ENCODE results near the gene TP53I11. TPM values are rescaled to one million over a fixed set of nuclear protein-coding genes. Genes with fewer than 3 reads are reported as not detected.

The TP53I11 gene
- total RNA-seq, 8 experiments from 2014 or later = 2.3 to 51.2 (median 25.2) TPM

DNA sequence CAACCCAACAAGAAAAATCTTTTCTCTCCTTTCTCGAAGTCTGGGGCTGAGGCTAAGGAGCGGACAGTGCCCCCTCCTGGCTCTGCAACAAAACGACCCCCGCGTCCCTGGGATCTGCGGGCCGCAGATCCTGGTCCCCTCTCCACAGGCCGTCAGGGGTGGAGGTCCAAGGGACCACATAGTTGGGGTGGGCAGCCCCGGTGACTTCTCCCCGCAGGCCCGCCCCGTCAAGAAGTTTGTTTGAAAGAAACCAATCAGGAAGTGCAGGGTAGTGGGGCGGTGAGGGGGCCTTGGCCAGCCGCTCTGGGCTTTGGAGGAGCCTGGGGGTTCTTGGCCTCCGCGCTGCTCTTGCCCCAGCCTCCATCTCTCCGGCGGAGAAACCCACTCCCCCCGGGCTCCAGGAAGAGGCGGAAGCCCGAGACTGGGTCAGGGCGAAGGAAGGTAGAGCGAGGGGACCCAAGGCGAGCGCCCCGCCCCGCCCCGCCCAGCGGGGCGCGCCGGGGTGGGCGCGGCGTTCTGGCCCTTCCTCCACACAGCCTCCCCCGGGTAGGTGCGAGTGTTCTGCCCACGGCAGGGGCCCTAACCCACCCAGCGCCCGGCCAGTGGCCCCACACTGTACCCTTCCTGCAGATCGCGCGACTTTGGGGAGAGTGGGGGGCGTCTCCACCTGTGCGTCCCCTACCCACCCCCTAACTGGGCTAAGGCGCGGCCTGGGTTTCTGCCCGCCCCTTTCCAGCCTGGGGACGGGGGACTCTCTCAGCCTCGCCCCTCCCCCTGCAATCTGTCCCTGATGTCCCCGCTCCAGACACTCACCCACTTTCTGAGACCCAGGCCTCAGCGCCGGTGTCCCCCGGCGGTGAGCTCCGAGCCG is 1.3 kb downstream of the TP53I11 start:
- in situ Hi-C loops (cut with MboI; ENCODE audit: low pct_unique_long_range_greater_than_20kb in 2 of 9, low sequenced_read_pairs in 9 of 9, unreplicated experiment in 9 of 9) = loop anchor here in 8 of 9 experiments (25.0 kb wide), 3 partner anchors 338 to 388 kb away; partner anchors contain the start of gene SYT13 (in 4 of the 8)
- Histone ChIP-seq H3K27ac (peak overlapping the region; percentile 85 to 87), H3K4me1 (replicated peaks in 1 of 2) (peaks cover 41 to 49% of the 10 kb centered on the region in 2 donors), H3K4me3 (peak overlapping the region; percentile 58 to 97 (median 72))
- ATAC-seq (replicated peaks in 6 of 8) = peak in 5 of 8 experiments; percentile 37 to 49 (median 44)
- 0 to 14% methylated on average over 1 to 2 of the region's 57 CpGs; no CpG with 5 or more reads in 8 of the 10 experiments for WGBS, 10 experiments

- Histone ChIP-seq H3K27ac (no peak overlapping the region), H3K4me3 (no peak overlapping the region), H3K4me1 (replicated peaks in 1 of 2) (peaks cover 39 to 53% of the 10 kb centered on the region in 2 donors)
- ATAC-seq (replicated peaks in 6 of 8) = no peak
- 83 to 100% (median 95%) methylated on average over 1 to 2 of the region's 3 CpGs; no CpG with 5 or more reads in 6 of the 10 experiments for WGBS, 10 experiments
- in situ Hi-C loops (cut with MboI; ENCODE audit: low pct_unique_long_range_greater_than_20kb in 2 of 9, low sequenced_read_pairs in 9 of 9, unreplicated experiment in 9 of 9) = loop anchor here in 8 of 9 experiments (25.0 kb wide), 3 partner anchors 339 to 389 kb away; partner anchors contain the start of gene SYT13 (in 4 of the 8)
These were observed 2.5 kb downstream of the TP53I11 start for GRCh38 chr11:44948155-44948554.

GRCh38 chr11:44947114-44947513 is 3.6 kb downstream of the TP53I11 start:
- no peak for ATAC-seq (replicated peaks in 6 of 8)
- H3K27ac ChIP-seq = peak overlapping the region; percentile 61 to 80
- in situ Hi-C loops (cut with MboI; ENCODE audit: low pct_unique_long_range_greater_than_20kb in 2 of 9, low sequenced_read_pairs in 9 of 9, unreplicated experiment in 9 of 9) = loop anchor here in 8 of 9 experiments (25.0 kb wide), 3 partner anchors 340 to 390 kb away; partner anchors contain the start of gene SYT13 (in 4 of the 8)
- 27 to 80% (median 60%) methylated on average over 1 to 4 of the region's 9 CpGs; no CpG with 5 or more reads in 5 of the 10 experiments for WGBS, 10 experiments
- H3K4me1 ChIP-seq (replicated peaks in 1 of 2) = peaks cover 39 to 61% of the 10 kb centered on the region in 2 donors
- no peak overlapping the region for H3K4me3 ChIP-seq

GRCh38 chr11:44946263-44946662 is 4.4 kb downstream of the TP53I11 start:
- H3K4me3 ChIP-seq = no peak overlapping the region
- in situ Hi-C loops (cut with MboI; ENCODE audit: low pct_unique_long_range_greater_than_20kb in 2 of 9, low sequenced_read_pairs in 9 of 9, unreplicated experiment in 9 of 9) = loop anchor here in 8 of 9 experiments (25.0 kb wide), 3 partner anchors 341 to 391 kb away; partner anchors contain the start of gene SYT13 (in 4 of the 8)
- ATAC-seq (replicated peaks in 6 of 8) = peak in 7 of 8 experiments; percentile 12 to 76 (median 73)
- peaks cover 39 to 59% of the 10 kb centered on the region in 2 donors for H3K4me1 ChIP-seq (replicated peaks in 1 of 2)
- 7 to 92% (median 20%) methylated on average over 1 to 5 of the region's 12 CpGs; no CpG with 5 or more reads in 7 of the 10 experiments for WGBS, 10 experiments
- peak overlapping the region; percentile 61 to 80 for H3K27ac ChIP-seq

DNA sequence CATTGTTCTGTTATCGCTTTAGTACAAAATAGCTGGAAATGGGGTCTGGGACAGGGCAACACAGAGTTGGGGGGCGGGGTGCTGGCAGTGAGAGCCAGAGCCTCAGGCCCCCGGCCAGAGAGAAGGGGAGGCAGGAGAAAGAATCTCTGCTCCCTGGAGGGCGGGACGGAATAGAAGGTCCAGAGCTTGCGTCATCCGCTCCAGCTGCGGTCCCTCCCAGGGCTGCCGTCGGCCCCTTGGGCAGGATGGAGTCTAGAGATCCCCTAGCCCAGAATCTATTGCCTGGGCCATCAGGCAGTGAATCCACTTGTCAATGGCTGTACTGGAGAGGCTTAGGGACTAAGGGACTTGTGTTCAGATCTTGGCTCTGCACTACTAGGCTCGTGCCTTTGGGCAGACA is 5.0 kb downstream of the TP53I11 start:
- peak overlapping the region; percentile 61 to 80 for H3K27ac ChIP-seq
- 67 to 80% methylated on average over 1 to 4 of the region's 11 CpGs; no CpG with 5 or more reads in 8 of the 10 experiments for WGBS, 10 experiments
- no peak overlapping the region for H3K4me3 ChIP-seq
- in situ Hi-C loops (cut with MboI; ENCODE audit: low pct_unique_long_range_greater_than_20kb in 2 of 9, low sequenced_read_pairs in 9 of 9, unreplicated experiment in 9 of 9) = loop anchor here in 8 of 9 experiments (25.0 kb wide), 3 partner anchors 342 to 392 kb away; partner anchors contain the start of gene SYT13 (in 4 of the 8)
- H3K4me1 ChIP-seq (replicated peaks in 1 of 2) = peaks cover 41 to 58% of the 10 kb centered on the region in 2 donors
- peak in 4 of 8 experiments; percentile 5 to 49 (median 12) for ATAC-seq (replicated peaks in 6 of 8)

GRCh38 chr11:44944853-44945235 is 5.8 kb downstream of the TP53I11 start:
- peak in 5 of 8 experiments; percentile 15 to 39 (median 24) for ATAC-seq (replicated peaks in 6 of 8)

DNA sequence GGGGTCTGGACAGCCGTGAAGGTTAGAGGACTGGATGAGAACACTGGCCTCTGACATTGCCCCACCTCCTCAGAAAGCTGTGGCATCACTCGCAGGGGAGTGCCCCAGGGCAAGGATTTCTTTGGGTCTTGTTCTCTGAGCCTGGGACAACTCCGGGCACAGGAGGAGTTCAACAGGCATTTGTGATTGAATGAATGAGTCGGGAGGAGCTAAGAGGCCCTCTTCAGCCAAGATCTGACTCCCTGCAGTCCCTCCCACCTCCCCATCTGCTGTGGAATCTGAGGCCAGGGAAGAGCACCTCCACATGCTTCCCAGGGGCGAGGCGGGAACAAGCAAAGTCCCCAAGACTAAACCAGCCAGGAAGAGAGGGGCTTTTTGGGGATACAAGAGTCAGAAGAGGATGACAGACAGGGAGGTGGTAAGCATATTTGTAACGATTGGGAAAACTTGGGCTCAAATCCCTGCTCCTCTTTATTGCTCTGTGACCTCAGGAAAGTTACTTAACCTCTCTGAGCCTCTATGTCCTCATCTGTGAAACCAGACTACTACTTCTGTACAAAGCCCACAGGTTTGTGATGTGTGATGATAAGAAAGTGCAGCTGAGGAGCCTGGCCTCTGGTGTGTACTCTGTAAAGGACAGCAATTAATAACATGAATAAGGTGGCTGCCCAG is 6.4 kb downstream of the TP53I11 start:
- in situ Hi-C loops (cut with MboI; ENCODE audit: low pct_unique_long_range_greater_than_20kb in 2 of 9, low sequenced_read_pairs in 9 of 9, unreplicated experiment in 9 of 9) = loop anchor here in 8 of 9 experiments (25.0 kb wide), 3 partner anchors 343 to 393 kb away; partner anchors contain the start of gene SYT13 (in 4 of the 8)

More at GRCh38 chr11:44944853-44945235, 5.8 kb downstream of the TP53I11 start:
- H3K27ac ChIP-seq = peak overlapping the region in 1 of 2 donors; percentile 80
- H3K4me3 ChIP-seq = no peak overlapping the region
- H3K4me1 ChIP-seq (replicated peaks in 1 of 2) = peaks cover 50 to 66% of the 10 kb centered on the region in 2 donors
- in situ Hi-C loops (cut with MboI; ENCODE audit: low pct_unique_long_range_greater_than_20kb in 2 of 9, low sequenced_read_pairs in 9 of 9, unreplicated experiment in 9 of 9) = loop anchor here in 8 of 9 experiments (25.0 kb wide), 3 partner anchors 342 to 392 kb away; partner anchors contain the start of gene SYT13 (in 4 of the 8)
- 40 to 60% methylated on average over 1 of the region's 3 CpGs; no CpG with 5 or more reads in 8 of the 10 experiments for WGBS, 10 experiments

DNA sequence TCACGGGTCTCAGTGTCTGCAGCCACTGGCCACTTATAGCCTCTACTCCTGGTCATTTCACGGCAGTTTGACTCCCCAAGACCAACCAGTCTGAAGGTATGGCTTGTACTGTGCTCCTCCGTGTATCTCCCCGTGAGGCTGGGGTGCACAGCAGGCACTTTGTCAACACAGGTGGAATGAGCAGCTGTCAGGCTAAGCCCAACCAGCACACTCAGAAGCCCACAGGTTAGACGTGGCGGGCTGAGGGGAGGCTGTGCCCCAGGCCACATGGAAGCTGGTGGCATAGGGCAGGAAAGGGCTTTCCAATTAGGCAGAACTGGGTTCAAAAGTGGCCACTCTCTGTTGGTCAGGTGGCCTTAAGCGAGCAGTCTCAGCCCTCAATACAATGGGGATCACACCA is 7.0 kb downstream of the TP53I11 start:
- ATAC-seq (replicated peaks in 6 of 8) = no peak
- in situ Hi-C loops (cut with MboI; ENCODE audit: low pct_unique_long_range_greater_than_20kb in 2 of 9, low sequenced_read_pairs in 9 of 9, unreplicated experiment in 9 of 9) = loop anchor here in 8 of 9 experiments (25.0 kb wide), 3 partner anchors 344 to 394 kb away; partner anchors contain the start of gene SYT13 (in 4 of the 8)
- Histone ChIP-seq H3K4me1 (replicated peaks in 1 of 2) (peaks cover 54 to 71% of the 10 kb centered on the region in 2 donors), H3K27ac (no peak overlapping the region), H3K4me3 (no peak overlapping the region)
- WGBS, 10 experiments = 53 to 100% (median 73%) methylated on average over 1 to 3 of the region's 7 CpGs; no CpG with 5 or more reads in 5 of the 10 experiments

More for the DNA sequence above, 6.4 kb downstream of the TP53I11 start:
- no peak overlapping the region for H3K4me3 ChIP-seq
- H3K27ac ChIP-seq = peak overlapping the region in 1 of 2 donors; percentile 7
- H3K4me1 ChIP-seq (replicated peaks in 1 of 2) = peaks cover 53 to 72% of the 10 kb centered on the region in 2 donors
- WGBS, 10 experiments = 14 to 80% (median 25%) methylated on average over 1 to 5 of the region's 7 CpGs; no CpG with 5 or more reads in 1 of the 10 experiments
- peak in 1 of 8 experiments; percentile 9 for ATAC-seq (replicated peaks in 6 of 8)

DNA sequence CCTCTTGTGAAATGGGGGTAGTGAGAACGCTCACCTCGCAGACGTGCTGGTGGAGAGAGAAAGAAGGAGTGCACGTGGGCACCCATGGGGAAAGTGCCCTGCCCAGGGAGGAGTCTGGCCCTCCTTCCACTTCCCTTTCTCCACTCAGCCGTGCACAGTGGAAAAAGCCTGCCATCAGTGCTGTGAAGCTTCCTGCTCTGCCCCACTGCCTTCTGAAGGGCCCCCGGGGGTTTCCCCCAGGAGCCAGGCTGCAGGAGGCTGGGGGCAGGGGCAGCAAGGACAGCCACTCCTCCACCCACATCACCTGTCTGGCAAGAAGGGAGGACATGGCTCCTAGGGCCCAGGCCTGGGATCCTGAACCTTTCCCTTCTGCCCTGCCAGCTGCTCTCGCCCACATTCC is 7.6 kb downstream of the TP53I11 start:
- H3K4me3 ChIP-seq = no peak overlapping the region
- no peak overlapping the region for H3K27ac ChIP-seq
- no peak for ATAC-seq (replicated peaks in 6 of 8)
- in situ Hi-C loops (cut with MboI; ENCODE audit: low pct_unique_long_range_greater_than_20kb in 2 of 9, low sequenced_read_pairs in 9 of 9, unreplicated experiment in 9 of 9) = loop anchor here in 8 of 9 experiments (25.0 kb wide), 3 partner anchors 344 to 394 kb away; partner anchors contain the start of gene SYT13 (in 4 of the 8)
- 60 to 100% (median 73%) methylated on average over 1 to 2 of the region's 7 CpGs; no CpG with 5 or more reads in 6 of the 10 experiments for WGBS, 10 experiments
- peaks cover 54 to 73% of the 10 kb centered on the region in 2 donors for H3K4me1 ChIP-seq (replicated peaks in 1 of 2)

- Histone ChIP-seq H3K4me1 (replicated peaks in 1 of 2) (peaks cover 52 to 70% of the 10 kb centered on the region in 2 donors), H3K27ac (no peak overlapping the region), H3K4me3 (no peak overlapping the region)
- in situ Hi-C loops (cut with MboI; ENCODE audit: low pct_unique_long_range_greater_than_20kb in 2 of 9, low sequenced_read_pairs in 9 of 9, unreplicated experiment in 9 of 9) = loop anchor here in 8 of 9 experiments (25.0 kb wide), 3 partner anchors 345 to 395 kb away; partner anchors contain the start of gene SYT13 (in 4 of the 8)
- no peak for ATAC-seq (replicated peaks in 6 of 8)
- 60 to 100% (median 85%) methylated on average over 1 to 6 of the region's 10 CpGs; no CpG with 5 or more reads in 6 of the 10 experiments for WGBS, 10 experiments
These were observed 8.4 kb downstream of the TP53I11 start for GRCh38 chr11:44942029-44942955.

Data from motor neuron (in vitro differentiated cells).